Fibroblast of peridontal ligament (primary cell): ENCODE data around the gene SCRN1.
A peak's percentile ranks its signal among the peaks of the same experiment; 100 is the strongest.

ENCODE experiments used
- DNase-seq: peaks from one replicate; pipeline ENCODE4 v3.0.0-alpha.2; 2010; ENCODE audit errors: extremely low read depth

Gene SCRN1, protein sequence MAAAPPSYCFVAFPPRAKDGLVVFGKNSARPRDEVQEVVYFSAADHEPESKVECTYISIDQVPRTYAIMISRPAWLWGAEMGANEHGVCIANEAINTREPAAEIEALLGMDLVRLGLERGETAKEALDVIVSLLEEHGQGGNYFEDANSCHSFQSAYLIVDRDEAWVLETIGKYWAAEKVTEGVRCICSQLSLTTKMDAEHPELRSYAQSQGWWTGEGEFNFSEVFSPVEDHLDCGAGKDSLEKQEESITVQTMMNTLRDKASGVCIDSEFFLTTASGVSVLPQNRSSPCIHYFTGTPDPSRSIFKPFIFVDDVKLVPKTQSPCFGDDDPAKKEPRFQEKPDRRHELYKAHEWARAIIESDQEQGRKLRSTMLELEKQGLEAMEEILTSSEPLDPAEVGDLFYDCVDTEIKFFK

DNA sequence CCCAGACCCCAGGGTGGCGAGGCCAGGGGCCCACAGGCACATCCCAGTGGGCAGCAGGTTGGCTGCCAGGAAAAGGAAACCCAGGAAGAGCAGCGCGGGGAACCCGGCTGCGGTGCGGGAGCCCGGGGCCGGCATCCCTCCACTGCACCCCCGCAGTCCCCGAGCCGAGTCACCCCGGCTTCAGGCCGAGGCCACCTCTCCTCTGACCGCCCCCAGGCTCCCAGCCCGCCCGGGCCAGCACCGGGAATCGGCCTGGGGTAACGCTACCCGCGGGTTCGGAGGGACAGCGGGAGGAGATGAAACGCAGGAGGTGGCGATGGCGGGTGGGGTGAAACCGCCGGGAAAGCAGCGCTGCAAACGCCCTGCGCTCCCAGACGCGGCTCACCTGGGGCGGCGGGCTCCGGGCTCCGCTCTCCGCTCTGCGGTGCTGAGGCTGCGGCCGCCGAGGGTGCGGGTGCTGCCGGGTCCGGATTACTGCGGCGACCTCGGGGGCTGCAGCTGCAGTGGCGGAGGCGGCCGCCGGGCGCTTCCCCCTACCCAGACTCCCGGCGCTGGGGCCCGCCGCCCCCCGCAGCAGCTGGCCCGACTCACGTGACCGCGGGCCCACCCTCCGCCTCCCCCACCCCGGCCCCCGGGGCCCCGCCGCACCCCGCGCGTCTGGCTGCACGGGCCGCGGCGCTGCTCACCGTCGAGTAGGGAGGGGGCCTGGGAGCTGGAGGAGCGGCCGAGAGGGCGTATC, at the start of gene SCRN1:
TSS of gene SCRN1 (minus strand) at position 545 of the 739 bp plus-strand sequence. CDS start 20,734 bp downstream, outside the sequence.
- no peak for DNase-seq

DNA sequence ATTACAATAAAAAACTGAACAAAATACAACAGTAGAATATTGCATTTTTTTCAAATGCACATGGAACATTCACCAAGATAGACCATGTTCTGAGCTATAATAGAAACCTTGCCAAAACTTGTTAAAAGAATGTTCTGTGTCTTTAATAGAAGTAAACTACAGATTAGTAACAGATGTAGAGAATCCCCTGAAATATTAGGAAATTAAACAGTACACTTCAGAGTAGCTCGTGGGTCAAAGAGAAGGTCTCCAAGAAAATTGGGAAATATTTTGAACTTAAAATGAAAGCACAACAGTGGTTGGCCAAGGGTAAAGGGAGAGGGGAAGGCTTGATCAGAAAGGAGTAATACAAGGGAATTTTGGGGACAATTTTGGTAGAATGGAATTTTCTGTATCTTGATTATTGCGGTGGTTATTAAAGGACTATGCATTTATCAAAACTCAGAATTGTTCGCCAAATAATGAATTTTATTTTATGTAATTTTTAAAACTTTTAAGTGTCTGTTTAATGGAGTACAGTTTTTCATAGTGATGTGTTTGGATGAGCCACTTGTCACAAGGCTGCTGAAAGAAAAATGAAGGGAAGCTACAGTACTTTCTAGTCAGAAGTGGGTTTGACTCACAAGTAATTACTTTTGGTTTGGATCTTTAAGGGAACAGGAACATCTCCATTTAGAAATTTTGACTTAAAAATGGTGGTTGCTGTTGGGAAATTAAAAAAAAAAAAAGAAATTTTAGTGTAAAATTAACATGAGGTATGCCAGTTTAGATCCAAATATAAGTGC, 48.8 kb upstream of the SCRN1 start:
- peak; percentile 82 for DNase-seq

DNA sequence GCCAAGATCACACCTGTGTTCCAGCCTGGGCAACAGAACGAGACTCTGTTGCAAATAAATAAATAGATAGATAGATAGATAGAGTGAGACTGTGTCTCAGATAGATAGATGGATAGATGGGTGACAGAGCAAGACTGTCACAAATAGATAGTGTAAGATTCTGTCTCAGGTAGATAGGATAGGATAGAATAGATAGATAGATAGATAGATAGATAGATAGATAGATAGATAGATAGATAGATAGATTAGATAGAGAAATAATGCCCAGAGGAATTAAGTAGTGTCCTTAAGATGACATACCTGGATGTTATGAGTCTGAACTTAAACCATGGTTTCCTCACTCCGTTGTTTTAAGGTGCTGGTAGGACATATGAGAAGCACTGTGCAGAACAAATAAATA, 46.6 kb upstream of the SCRN1 start:
- no peak for DNase-seq

DNA sequence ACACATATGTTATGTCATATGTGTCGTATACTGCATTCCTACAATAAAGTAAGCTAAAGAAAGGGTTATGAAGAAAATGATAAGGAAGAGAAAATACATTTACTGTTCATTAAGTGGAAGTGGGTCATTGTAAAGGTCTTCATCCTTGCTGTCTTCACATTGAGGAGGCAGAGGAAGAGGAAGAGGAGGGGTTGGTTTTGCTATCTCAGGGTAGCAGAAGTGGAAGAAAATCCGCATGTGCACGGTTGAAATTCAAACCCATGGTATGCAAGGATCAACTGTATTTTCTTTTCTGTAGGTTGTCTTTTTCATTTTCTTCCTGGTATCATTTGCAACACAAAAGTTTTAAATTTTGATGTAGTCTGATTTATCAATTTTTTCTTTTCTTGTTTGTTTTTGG, 44.9 kb upstream of the SCRN1 start:
- DNase-seq = no peak

DNA sequence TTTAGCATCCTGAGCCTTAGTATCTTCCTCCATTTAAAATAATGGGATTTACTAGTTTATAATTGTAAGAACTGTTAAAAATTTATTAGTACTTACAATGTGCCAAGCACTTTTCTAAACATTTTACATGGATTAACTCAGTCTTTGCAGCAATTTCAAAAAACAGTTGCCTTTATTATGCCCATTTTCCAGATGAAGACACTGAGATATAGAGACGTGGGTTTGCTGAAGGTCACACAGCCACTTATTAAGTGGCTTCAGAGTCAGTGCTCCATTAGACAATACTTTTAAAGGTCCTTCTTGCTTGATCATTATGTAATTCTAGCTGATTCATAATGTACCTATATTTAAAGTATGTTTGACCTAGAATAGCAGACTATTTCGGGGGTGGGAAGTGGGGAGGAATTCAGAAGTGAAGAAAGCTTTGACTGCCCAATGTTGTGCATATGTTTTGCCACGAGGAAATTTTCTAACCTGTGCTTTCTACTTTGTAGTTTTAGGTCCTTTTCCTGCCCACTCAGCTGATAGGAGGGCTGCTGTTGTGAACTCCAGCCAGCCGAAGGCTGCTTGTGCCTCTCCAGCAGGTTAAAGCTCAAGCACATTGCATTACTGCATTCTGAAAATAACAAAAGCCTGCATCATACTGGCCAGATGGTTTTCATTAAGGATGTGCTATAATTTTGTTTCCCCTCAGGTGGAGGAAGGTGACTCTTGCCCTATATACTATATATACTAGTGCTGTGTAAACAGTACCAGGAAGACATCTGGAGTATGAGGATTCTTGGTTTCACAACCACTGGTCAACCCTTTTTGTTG, 42.9 kb upstream of the SCRN1 start:
- DNase-seq = peak; percentile 62

DNA sequence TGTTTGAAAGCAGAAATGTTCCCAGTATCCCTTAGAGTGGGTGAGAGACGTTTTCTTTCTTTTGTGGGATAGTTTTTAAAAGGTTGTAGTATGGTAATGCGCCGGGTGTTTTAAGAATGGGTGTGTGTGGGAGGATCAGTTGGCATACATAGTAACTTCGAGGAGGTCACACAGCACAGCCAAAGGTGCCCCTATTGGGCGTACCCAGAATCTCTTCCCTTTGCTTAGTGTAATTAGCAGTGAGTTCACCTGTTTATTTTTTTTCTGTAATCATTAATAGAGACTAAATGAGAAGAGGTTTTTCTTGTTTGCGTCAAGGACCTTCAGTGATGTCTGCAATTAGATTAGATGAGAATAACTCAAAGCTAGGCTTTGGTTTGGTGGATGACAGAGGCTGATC, 40.1 kb upstream of the SCRN1 start:
- no peak for DNase-seq

DNA sequence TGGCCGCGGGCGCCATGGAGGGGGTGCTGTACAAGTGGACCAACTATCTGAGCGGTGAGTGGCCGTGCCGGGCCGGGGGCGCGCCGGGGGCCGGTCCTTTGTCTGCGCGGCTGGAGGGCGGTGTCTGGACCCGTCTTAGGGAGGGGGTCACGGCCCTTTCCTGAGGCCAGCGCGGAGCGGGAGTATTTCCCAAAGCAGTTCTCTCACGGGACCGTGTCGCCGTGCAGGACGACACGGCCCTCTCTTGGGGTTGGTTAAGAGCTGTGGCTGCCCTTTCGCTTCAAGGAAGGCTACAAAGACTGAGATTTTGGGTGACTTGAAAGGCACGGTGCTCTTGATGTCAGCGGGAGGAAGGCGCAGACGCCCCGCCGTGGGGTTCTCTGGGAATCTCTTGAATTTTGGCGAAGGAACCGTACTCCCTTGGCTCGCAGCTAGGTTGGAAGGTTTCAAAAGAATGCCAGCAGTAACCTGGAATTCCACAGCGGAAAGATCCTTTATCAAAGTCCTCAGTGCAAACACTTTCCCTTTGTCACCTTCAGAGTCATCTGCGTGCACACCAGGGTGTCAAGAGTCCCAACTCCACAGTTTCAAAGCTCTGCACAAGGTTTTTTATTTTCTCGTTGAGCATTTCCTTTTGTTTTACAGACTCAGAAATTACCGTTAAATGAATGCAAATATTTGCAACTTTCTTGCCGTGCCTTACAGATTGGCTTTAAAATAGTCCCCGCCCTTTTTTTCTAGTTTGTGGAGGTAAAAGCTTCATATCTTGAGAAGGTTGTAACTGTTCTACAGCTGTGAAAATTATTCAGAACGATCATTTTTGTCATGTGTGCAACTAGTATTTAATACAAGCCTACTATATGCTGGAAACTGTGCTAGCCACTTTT, 39.4 kb upstream of the SCRN1 start:
- peak; percentile 39 for DNase-seq

DNA sequence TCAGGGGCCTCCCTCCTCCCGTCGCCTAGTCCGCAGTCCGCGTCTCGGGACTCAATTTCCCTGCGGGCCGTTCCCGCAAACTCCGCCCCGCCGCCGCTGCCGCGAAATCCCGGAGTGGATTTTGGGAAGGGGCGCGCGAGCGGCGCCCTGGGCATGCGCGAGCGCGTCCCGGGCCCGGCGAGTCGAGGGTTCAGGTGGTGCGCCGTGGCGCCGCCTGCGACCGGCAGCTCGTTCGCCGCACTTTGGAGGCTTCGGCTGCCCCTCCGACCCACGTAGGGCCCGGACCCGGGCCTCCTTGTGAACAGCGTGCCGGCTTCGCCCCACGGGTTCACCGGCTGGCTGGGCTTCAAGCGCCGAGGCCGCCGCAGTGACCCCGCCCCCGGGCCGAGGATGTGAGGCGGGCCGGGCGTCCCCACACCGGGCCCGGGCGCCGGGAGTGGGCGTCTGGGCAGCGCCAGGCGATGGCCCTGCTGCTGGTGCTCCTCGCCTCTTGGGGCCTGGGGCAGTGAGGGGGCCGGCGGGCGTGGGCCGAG, 38.7 kb upstream of the SCRN1 start, which contains the start of gene PLEKHA8:
TSS of gene PLEKHA8 (plus strand) at position 197 of the 533 bp plus-strand sequence. CDS start 351 bp downstream, outside the sequence.
- DNase-seq = peak; percentile 74

DNA sequence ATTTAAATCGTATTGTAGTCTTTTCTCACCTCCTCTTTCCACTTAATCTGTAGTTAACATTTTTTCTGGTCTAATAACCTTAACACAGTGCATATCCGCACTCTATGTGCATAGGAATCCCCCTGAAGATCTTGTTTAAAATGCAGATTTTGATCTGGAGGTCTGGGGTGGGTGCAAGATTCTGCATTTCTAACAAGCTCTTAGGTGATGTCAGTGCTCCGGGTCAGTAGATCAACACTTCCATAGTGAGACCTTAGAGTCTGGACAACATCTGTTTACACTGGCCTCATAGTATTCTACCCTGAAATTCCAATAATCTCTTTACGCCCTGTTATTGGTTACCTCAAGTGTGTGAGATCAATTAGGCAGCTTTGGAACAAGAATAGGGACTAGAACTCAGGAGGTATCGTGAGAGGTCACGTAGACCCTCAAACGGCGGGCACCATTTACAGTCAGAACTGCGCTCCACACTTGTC, 38.2 kb upstream of the SCRN1 start:
- DNase-seq = no peak

DNA sequence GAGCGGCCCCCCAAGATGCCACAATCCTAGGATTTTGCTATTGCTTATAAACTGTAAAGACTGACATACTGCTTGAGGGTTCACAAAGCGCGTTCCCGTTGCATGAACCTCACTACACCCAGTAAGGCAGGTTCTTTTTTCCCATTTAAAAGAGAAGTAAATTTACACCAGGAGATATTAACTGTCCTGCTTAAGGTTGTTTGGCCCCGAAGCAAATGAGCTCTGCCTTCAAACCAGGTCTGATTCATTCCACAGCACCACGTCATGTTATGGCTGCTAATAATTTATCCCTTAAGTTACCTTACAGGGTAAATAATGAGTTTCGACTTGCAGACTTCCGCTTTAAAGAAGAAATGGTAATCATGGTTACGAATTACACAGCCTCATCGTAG, 37.5 kb upstream of the SCRN1 start:
- DNase-seq = no peak

DNA sequence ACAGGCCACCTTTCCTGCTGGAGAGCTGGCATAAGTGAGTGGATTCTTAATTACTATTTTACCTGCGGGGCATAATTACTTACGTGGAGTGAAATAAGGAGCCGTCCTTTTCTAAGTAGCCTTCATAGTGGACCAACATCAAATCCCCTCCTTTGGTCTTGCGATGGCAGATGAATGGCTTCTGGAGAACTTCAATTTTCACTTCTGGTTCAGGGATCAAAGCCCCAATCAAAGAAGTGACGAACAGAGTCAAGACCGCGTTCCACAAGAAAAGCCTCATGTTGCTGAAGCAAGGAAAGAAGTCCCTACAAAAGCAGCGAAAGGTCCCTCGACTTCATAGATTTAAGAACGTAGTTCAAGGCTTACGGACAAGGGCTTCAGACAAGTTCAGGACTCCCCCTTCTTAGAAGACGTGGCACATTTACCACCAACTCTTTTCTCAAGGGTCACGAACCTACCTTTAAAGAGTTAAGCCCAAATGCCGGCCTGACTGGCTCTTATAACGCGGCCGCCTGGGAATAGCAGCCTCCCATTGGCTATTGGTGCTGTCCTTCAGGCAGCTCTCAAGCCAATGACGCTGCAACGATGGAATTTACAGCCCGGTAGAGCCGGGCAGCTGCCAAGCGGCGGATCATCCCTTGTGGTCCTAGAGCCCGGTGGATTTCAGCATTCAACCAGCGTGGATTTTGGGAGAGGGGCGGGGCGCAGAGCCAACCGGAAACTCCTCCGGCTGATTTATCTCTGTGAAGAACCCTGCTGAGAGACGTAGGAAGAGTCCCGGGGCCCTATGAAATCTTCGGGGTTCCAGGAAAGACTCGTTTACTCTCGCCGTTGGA, 36.8 kb upstream of the SCRN1 start, which contains the start of gene FKBP14:
TSS of gene FKBP14 (minus strand) at position 474 of the 836 bp plus-strand sequence. CDS start at position 280, 194 bp downstream.
- DNase-seq = peak; percentile 100

DNA sequence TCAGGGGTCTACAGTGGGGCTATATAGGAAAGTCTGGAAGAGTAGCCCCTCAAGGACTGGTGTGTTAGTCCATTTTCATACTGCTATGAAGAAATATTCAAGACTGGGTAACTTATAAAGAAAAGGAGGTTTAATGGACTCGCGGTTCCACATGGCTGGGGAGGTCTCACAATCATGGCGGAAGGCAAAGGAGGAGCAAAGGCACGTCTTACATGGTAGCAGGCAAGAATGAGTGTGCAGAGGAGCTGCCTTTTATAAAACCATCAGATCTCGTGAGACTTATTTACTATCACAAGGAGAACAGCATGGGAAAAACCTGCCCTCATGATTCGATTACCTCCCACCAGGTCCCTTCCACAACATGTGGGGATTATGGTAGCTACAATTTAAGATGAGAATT, 33.9 kb upstream of the SCRN1 start:
- DNase-seq = no peak

DNA sequence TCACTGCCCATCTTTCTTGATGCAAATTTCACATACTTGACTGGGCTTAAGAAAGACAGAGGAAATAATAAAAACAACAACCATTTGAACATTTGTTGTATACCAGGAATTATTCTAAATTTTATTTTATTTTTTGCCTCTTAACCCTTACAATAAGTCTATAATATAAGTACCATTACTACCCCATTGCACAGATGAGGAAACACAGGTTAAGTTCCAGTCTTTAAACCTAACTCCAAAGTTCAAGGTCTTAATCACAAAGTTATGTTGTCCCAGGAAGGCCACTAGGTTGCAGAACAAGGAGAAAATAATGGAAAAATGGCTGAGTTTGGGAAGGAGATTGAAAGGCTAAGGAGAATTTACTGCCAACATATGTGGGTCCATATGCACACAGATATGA, 33.4 kb upstream of the SCRN1 start:
- DNase-seq = no peak

DNA sequence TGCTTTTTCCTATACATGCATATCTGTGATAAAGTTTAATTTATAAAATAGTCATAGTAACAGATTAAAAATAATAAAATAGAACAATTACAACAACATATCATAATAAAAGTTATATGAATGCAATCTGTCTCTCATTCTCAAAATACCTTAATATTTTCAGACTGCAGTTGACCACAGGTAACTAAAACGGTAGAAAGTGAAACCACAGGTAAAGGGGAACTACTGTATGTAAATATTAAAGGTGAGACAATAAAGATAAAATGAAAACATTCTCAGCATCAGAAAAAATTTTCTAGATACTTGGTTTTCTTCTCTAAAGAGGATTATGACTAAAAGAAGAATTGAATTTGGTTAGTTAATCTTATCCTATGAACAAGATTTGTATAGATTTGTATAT, 30.9 kb upstream of the SCRN1 start:
- no peak for DNase-seq

DNA sequence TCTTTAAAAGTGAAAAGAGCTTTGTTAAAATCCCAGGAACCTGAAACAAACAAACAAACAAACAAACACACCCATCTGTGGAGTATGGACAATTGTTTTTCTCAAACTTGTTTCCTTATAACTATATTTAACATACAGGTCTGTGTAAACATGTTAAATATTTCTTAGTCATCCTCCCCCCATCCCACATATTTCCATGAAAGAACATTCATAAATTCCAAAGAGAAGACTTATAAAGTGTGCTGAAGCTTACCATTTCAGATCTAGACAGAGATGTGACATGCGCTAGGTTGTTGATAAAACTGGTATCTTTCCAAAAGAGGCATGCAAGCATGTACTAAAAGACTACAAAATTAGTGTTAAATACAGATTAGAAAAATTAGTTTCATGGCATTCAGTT, 30.4 kb upstream of the SCRN1 start:
- no peak for DNase-seq

DNA sequence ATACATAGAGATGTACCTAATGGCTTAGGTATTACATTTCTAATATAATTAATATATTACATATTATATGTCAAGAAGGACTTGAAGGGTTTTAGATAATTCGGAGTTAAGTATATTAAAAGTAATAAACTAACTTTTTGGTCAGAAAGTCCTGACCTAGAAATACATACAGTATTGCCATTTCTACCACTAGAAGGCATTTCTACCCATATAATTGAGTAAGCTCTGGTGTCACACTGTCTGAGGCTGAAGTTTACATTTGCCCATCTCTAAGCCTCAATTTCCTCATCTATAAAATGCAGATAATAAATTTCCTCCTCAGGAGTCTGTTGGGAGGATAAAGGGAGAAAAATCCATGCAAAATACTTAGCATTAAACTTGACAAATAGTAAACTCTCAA, 29.8 kb upstream of the SCRN1 start:
- DNase-seq = no peak

DNA sequence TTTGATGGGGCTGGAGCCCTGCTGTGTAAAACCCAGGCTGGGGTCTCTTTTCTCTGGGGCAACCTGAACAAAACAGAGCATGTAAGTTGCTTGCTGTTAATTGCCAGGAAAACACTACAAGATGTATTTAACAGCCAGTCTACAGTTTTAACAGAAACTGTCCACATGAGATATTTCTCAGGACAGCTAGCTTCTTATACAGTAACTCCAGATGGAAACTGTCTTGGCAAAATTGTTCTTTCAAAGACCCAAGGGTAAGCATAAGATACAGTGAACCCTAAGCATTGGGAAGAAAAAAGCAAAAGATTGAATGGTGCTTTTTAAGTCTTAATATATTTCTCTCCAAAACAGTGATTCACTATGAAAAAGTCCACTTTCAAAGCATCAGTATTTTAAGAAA, 28.9 kb upstream of the SCRN1 start:
- no peak for DNase-seq

DNA sequence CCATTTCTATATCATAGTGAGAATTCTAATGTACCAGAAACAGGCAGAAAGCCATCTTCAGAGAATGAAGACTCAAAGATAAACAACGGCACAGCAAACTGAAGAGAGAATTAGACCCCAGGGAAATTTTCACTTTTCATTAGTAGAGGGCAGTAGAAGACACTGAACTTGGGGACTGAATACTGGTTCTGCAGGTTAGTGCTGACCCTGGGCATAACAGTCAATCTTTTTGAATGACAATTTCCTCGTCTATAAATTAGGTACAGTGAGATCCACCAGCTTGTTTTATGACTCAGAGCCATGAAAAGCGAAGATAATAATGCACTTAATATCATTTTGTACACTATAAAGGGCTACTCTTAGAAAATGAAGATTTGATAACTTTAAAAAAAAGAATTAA, 23.2 kb upstream of the SCRN1 start:
- DNase-seq = no peak

DNA sequence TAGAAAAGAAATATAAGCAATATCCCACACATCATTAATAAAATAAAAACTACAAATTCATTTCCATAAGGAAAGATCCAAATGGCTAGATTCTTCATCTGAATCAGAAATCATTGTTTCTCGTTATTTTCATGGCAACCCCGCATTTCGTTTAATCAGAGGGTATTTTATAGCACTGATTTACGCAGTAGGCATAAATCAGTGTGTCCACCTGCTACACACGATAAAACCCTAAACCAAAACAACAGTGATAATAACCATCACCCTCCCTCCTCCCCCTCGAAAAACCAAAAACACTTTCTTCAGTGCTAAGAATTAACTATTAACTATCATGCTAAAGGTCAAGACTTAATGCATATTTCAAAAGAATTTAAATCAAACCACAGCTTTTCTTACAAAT, 20.4 kb upstream of the SCRN1 start:
- no peak for DNase-seq
